Measurements from ENCODE around the gene SYPL2. TPM values are rescaled to one million over a fixed set of nuclear protein-coding genes. Genes with fewer than 3 reads are reported as not detected.

Gene SYPL2
- total and polyA plus RNA-seq, 2 of the 8 experiments (the other 6 are each of a cell fraction or from before 2014, with no cell fraction given) = 1.5 TPM

- no peak overlapping the region for H2AFZ ChIP-seq (ENCODE audit: low read length)
- 0 out of 2 replicates have a peak overlapping the region, but pooled peaks have one; percentile 18 for H4K8ac ChIP-seq (ENCODE audit: extremely low read depth, insufficient read depth, low read length)
- H3K4me3 ChIP-seq (ENCODE audit: extremely low read depth in 1 of 4, insufficient read depth in 2 of 4, low read depth in 3 of 4, low read length in 4 of 4) = no peak overlapping the region; a peak in 1 of 8 replicates
- no peak overlapping the region; the same call in 1 of the 2 replicates for H2AK5ac ChIP-seq (ENCODE audit: low read depth, low read length)
- H3K27ac ChIP-seq (ENCODE audit: low read depth, low read length) = no peak overlapping the region
- no peak overlapping the region for H2BK15ac ChIP-seq (ENCODE audit: low read length)
- H3K79me2 ChIP-seq (ENCODE audit: control insufficient read depth in 1 of 2, insufficient read depth in 2 of 2, low read length in 2 of 2) = no peaks in the 10 kb centered on the region
- no peak overlapping the region for H3K18ac ChIP-seq (ENCODE audit: extremely low read depth, low read length)
- FAIRE-seq (no peak), DNase-seq (ENCODE audit: low read depth in 1 of 2, low spot score in 2 of 2) (no peak)
- H3K14ac ChIP-seq (ENCODE audit: insufficient read length) = no peak overlapping the region
- H3K56ac ChIP-seq (replicated peaks; ENCODE audit: insufficient read length, low read depth, low read length) = no peak overlapping the region
- no peak overlapping the region for H4K5ac ChIP-seq (ENCODE audit: insufficient read length, low read depth, low read length)
- H4K20me1 ChIP-seq (replicated peaks in 1 of 2; ENCODE audit: control insufficient read depth in 1 of 2, insufficient read depth in 2 of 2, low read length in 2 of 2) = peaks cover 2 to 7% of the 10 kb centered on the region in 2 experiments
- H3K23me2 ChIP-seq (ENCODE audit: low read depth, low read length) = peaks cover 10% of the 10 kb centered on the region
- no peak overlapping the region for H3K23ac ChIP-seq (ENCODE audit: insufficient read length)
- peaks cover 0 to 7% (median 3%) of the 10 kb centered on the region in 4 experiments; a peak in 1 of 7 replicates for H3K4me1 ChIP-seq (replicated peaks in 1 of 4; ENCODE audit: control insufficient read depth in 3 of 4, insufficient read depth in 4 of 4, low read length in 3 of 4)
- H2BK120ac ChIP-seq (replicated peaks; ENCODE audit: low read depth, low read length) = no peak overlapping the region
- H3K79me1 ChIP-seq (ENCODE audit: low read depth, low read length) = no peaks in the 10 kb centered on the region
- POLR2A ChIA-PET (ENCODE audit: partially characterized antibody) = interaction anchor here (1.5 to 1.9 kb wide), 4 partner anchors 7 to 83 kb away, joined by 3 to 7 read pairs (median 4); no protein-coding TSS in a partner anchor
- no peaks in the 10 kb centered on the region for H3K36me3 ChIP-seq (ENCODE audit: control insufficient read depth in 2 of 4, insufficient read depth in 4 of 4, low read length in 3 of 4)
- no peak overlapping the region for H2BK20ac ChIP-seq (ENCODE audit: low read length)
- CTCF ChIA-PET (ENCODE audit: partially characterized antibody) = interaction anchor here (1.1 to 43.7 kb wide), 5 partner anchors 1 to 476 kb away, joined by 3 to 1755 read pairs (median 666); partner anchors contain the start of genes AHCYL1, AMIGO1, ATXN7L2 and CYB561D1
- TF ChIP-seq ZNF274 (IDR thresholded peaks at IDR 0.05; ENCODE audit: borderline replicate concordance, extremely low read depth, low read length) (no peak), JUN (IDR thresholded peaks at IDR 0.05; ENCODE audit: low read depth, low read length) (no peak), TBP (IDR thresholded peaks at IDR 0.05; ENCODE audit: low read depth, low read length) (no peak), KDM1A (IDR thresholded peaks at IDR 0.05; ENCODE audit: borderline replicate concordance, low read length) (no peak), POU5F1 (IDR thresholded peaks at IDR 0.05; ENCODE audit: low read depth, low read length) (no peak), POLR2AphosphoS5 (IDR thresholded peaks at IDR 0.05; ENCODE audit: low read depth, low read length) (no peak)
- H2BK12ac ChIP-seq (ENCODE audit: low read depth, low read length) = no peak overlapping the region
- H3K4me2 ChIP-seq (ENCODE audit: insufficient read depth in 1 of 2, low read depth in 2 of 2, low read length in 2 of 2) = peak overlapping the region in 1 of 2 experiments; percentile 97; a peak in 1 of 4 replicates
- no peak overlapping the region for H2BK5ac ChIP-seq (ENCODE audit: low read depth, low read length)
- no peak overlapping the region for H3K9ac ChIP-seq (replicated peaks in 1 of 4; ENCODE audit: extremely low read depth in 1 of 4, low read depth in 3 of 4, low read length in 3 of 4)
- 94% methylated on average over 25 of the region's 25 CpGs; no CpG with 5 or more reads in 1 of the 2 experiments for WGBS, 2 experiments (ENCODE audit: extremely low coverage in 1 of 2, insufficient coverage in 1 of 2, insufficient read length in 1 of 2, insufficient replicate concordance in 2 of 2, low coverage in 1 of 2, low lambda C conversion rate in 2 of 2, missing lambda C conversion rate in 1 of 2)
- peak overlapping the region; percentile 35 for H4K91ac ChIP-seq (replicated peaks; ENCODE audit: insufficient read length, low read length)
- peaks cover 0 to 23% (median 15%) of the 10 kb centered on the region in 4 experiments; a peak in 6 of 7 replicates for H3K27me3 ChIP-seq (replicated peaks in 1 of 4; ENCODE audit: control insufficient read depth in 3 of 4, extremely low read depth in 1 of 4, insufficient read depth in 3 of 4, low read length in 3 of 4)
- H3K9me3 ChIP-seq (ENCODE audit: insufficient read depth in 2 of 2, low read depth in 1 of 2, low read length in 1 of 2) = no peaks in the 10 kb centered on the region
- H3K4ac ChIP-seq (replicated peaks; ENCODE audit: insufficient read length, low read depth, low read length) = no peak overlapping the region
These were observed 41.9 kb downstream of the SYPL2 start for GRCh38 chr1:109508001-109508872.
